Measurements from ENCODE around the gene RPL27. TPM values are rescaled to one million over a fixed set of nuclear protein-coding genes. Genes with fewer than 3 reads are reported as not detected.

RPL27 gene
- total and polyA plus RNA-seq, 2 of the 8 experiments (the other 6 are each of a cell fraction or from before 2014, with no cell fraction given): 1,415 to 3,779 TPM

DNA sequence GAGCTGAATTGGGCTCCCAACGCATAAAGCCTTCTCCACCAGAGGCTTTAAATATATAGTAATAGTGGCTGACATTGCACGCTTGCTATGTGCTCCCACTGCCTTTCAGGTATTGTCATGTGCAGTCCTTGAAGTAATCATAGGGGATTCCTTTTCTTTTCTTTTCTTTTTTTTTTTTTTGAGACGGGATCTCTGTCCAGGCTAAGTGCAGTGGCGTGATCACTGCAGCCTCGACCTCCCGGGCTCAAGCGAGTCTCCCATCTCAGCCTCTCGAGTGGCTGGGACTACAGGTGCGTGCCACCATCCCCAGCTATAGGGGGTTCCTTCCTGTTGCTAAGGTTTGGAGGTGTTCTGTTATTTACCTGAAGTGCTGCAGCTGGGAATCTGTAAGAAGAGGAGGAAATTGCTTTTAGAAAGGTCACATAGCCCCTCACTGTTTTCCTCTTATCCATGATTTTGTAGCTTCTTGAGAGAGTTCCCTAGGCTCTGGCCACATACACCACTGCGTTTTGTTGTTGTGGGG, 845 bp downstream of the RPL27 start:
- Histone ChIP-seq H3K9ac (replicated peaks in 1 of 4; ENCODE audit: extremely low read depth in 1 of 4, low read depth in 3 of 4, low read length in 3 of 4) (peak overlapping the region; percentile 93 to 98 (median 96)), H3K23me2 (ENCODE audit: low read depth, low read length) (peaks cover 7% of the 10 kb centered on the region), H2BK15ac (ENCODE audit: low read length) (no peak overlapping the region), H2BK120ac (replicated peaks; ENCODE audit: low read depth, low read length) (no peak overlapping the region), H3K4me2 (ENCODE audit: insufficient read depth in 1 of 2, low read depth in 2 of 2, low read length in 2 of 2) (peak overlapping the region; percentile 84 to 96), H3K18ac (ENCODE audit: extremely low read depth, low read length) (peak overlapping the region; percentile 62), H4K5ac (ENCODE audit: insufficient read length, low read depth, low read length) (no peak overlapping the region), H3K56ac (replicated peaks; ENCODE audit: insufficient read length, low read depth, low read length) (no peak overlapping the region), H4K20me1 (replicated peaks in 1 of 2; ENCODE audit: control insufficient read depth in 1 of 2, insufficient read depth in 2 of 2, low read length in 2 of 2) (peaks cover 4 to 10% of the 10 kb centered on the region in 2 experiments), H2BK20ac (ENCODE audit: low read length) (no peak overlapping the region), H3K4me3 (ENCODE audit: extremely low read depth in 1 of 4, insufficient read depth in 2 of 4, low read depth in 3 of 4, low read length in 4 of 4) (peak overlapping the region; percentile 83 to 100 (median 91)), H2BK12ac (ENCODE audit: low read depth, low read length) (no peak overlapping the region; the same call in 1 of the 2 replicates), H3K4ac (replicated peaks; ENCODE audit: insufficient read length, low read depth, low read length) (no peak overlapping the region), H4K8ac (ENCODE audit: extremely low read depth, insufficient read depth, low read length) (no peak overlapping the region), H3K4me1 (replicated peaks in 1 of 4; ENCODE audit: control insufficient read depth in 3 of 4, insufficient read depth in 4 of 4, low read length in 3 of 4) (peaks cover 3 to 12% (median 4%) of the 10 kb centered on the region in 4 experiments; a peak in 6 of 7 replicates), H3K27me3 (replicated peaks in 1 of 4; ENCODE audit: control insufficient read depth in 3 of 4, extremely low read depth in 1 of 4, insufficient read depth in 3 of 4, low read length in 3 of 4) (no peaks in the 10 kb centered on the region), H2AK5ac (ENCODE audit: low read depth, low read length) (peak overlapping the region; percentile 84), H3K14ac (ENCODE audit: insufficient read length) (no peak overlapping the region), H3K79me2 (ENCODE audit: control insufficient read depth in 1 of 2, insufficient read depth in 2 of 2, low read length in 2 of 2) (peaks cover 11 to 20% of the 10 kb centered on the region in 2 experiments), H4K91ac (replicated peaks; ENCODE audit: insufficient read length, low read length) (no peak overlapping the region), H3K27ac (ENCODE audit: low read depth, low read length) (peak overlapping the region; percentile 84), H3K79me1 (ENCODE audit: low read depth, low read length) (peaks cover 2% of the 10 kb centered on the region; the same call in 1 of the 2 replicates), H2AFZ (ENCODE audit: low read length) (no peak overlapping the region), H3K36me3 (ENCODE audit: control insufficient read depth in 2 of 4, insufficient read depth in 4 of 4, low read length in 3 of 4) (peaks cover 18 to 44% (median 33%) of the 10 kb centered on the region in 4 experiments), H3K9me3 (ENCODE audit: insufficient read depth in 2 of 2, low read depth in 1 of 2, low read length in 1 of 2) (no peaks in the 10 kb centered on the region), H2BK5ac (ENCODE audit: low read depth, low read length) (peak overlapping the region; percentile 97), H3K23ac (ENCODE audit: insufficient read length) (no peak overlapping the region)
- CTCF ChIA-PET (ENCODE audit: partially characterized antibody): interaction anchor here (0.6 to 2.7 kb wide), 9 partner anchors 12 to 201 kb away, joined by 3 to 20 read pairs (median 4); partner anchors contain the start of gene PTGES3L
- DNase-seq (ENCODE audit: low read depth in 1 of 2, low spot score in 2 of 2): no peak
- FAIRE-seq: no peak
- WGBS, 2 experiments (ENCODE audit: extremely low coverage in 1 of 2, insufficient coverage in 1 of 2, insufficient read length in 1 of 2, insufficient replicate concordance in 2 of 2, low coverage in 1 of 2, low lambda C conversion rate in 2 of 2, missing lambda C conversion rate in 1 of 2): 10% methylated on average over 10 of the region's 10 CpGs; no CpG with 5 or more reads in 1 of the 2 experiments
- POLR2A ChIA-PET (ENCODE audit: partially characterized antibody): interaction anchor here (0.7 to 8.2 kb wide), 39 partner anchors 8 to 369 kb away, joined by 3 to 123 read pairs (median 5); partner anchors contain the start of genes AARSD1, BECN1, BRCA1 and IFI35
- no peak for TF ChIP-seq TEAD4 (IDR thresholded peaks at IDR 0.05; ENCODE audit: low read depth, low read length)
- no peak for TF ChIP-seq KDM4A (IDR thresholded peaks at IDR 0.05; ENCODE audit: low read depth, low read length, severe bottlenecking)
- TF ChIP-seq SIRT6 (IDR thresholded peaks at IDR 0.05; ENCODE audit: low read length): no peak
- TF ChIP-seq HDAC6 (IDR thresholded peaks at IDR 0.05; ENCODE audit: low read depth, low read length): no peak
- no peak for TF ChIP-seq JUN (IDR thresholded peaks at IDR 0.05; ENCODE audit: low read depth, low read length)
- TF ChIP-seq POLR2A (IDR thresholded peaks at IDR 0.05; ENCODE audit: control extremely low read depth in 1 of 2, low read depth in 2 of 2, low read length in 2 of 2): no peak
- no peak for TF ChIP-seq SAP30 (IDR thresholded peaks at IDR 0.05; ENCODE audit: insufficient read depth, insufficient replicate concordance, low read length)
- TF ChIP-seq FOSL1 (IDR thresholded peaks at IDR 0.05; ENCODE audit: insufficient read depth, low read depth, low read length): no peak
- no peak for TF ChIP-seq NANOG (IDR thresholded peaks at IDR 0.05; ENCODE audit: insufficient read depth, low read depth, low read length, poor library complexity, severe bottlenecking)
- TF ChIP-seq CBX8 (IDR thresholded peaks at IDR 0.05; ENCODE audit: borderline replicate concordance, low read depth, low read length): no peak
- TF ChIP-seq SP2 (IDR thresholded peaks at IDR 0.05; ENCODE audit: low read length): no peak
- TF ChIP-seq YY1 (IDR thresholded peaks at IDR 0.05; ENCODE audit: low read depth, low read length): no peak
- TF ChIP-seq POU5F1 (IDR thresholded peaks at IDR 0.05; ENCODE audit: low read depth, low read length): no peak
- TF ChIP-seq SP4 (IDR thresholded peaks at IDR 0.05; ENCODE audit: low read length): no peak

Data from H1 (cell line).